Ovary (tissue), 9 donors: ENCODE data around the gene DYRK1A. TPM values are rescaled to one million over a fixed set of nuclear protein-coding genes. Genes with fewer than 3 reads are reported as not detected.

Source experiments
- DNase-seq, 5 donors: peaks; one replicate each; pipeline ENCODE4 v3.0.0-alpha.2; 2019 to 2020
- H3K27ac ChIP-seq, 2 donors: fragments of 200-600 bp; one replicate each; pipeline versions ENCODE4 v1.5.1 to v1.8.0; 2019 to 2022
- H3K27me3 ChIP-seq: fragments of 200-600 bp; one replicate; pipeline ENCODE4 v1.8.0; 2022
- H3K36me3 ChIP-seq: fragments of 200-600 bp; sonication (generic); one replicate; pipeline ENCODE4 v1.5.1; 2019
- H3K4me1 ChIP-seq: one replicate; pipeline ENCODE4 v1.8.1; 2013; ENCODE audit warnings: mild to moderate bottlenecking, moderate library complexity; ENCODE audit not compliant: insufficient read depth
- H3K4me3 ChIP-seq: fragments of 200-600 bp; sonication (generic); one replicate; pipeline ENCODE4 v1.5.1; 2017
- H3K9me3 ChIP-seq, 2 donors: fragments of 200-600 bp in 1 of 2; sonication (generic) in 1 of 2; one replicate each; pipeline versions ENCODE4 v1.5.1 to v1.8.1; 2013 to 2019; ENCODE audit warnings: mild to moderate bottlenecking in 1 of 2, moderate library complexity in 1 of 2
- CTCF ChIP-seq, 3 donors: fragments of 450-650 bp in 2 of 3; fragments of 200-600 bp in 1 of 3; IDR thresholded peaks; one replicate each; pipeline versions ENCODE4 v1.5.1 to v1.8.0; 2016 to 2022; ENCODE audit warnings: antibody characterized with exemption in 3 of 3, mild to moderate bottlenecking in 1 of 3
- EP300 ChIP-seq: sonication (generic); formaldehyde crosslinking; IDR thresholded peaks from one replicate; pipeline ENCODE4 v1.6.1; 2017; ENCODE audit warnings: antibody characterized with exemption
- POLR2A ChIP-seq: fragments of 450-650 bp; IDR thresholded peaks from one replicate; pipeline ENCODE4 v1.6.1; 2017; ENCODE audit warnings: antibody characterized with exemption, mild to moderate bottlenecking, moderate library complexity
- whole genome bisulfite sequencing, 3 donors: extraction: QIAGEN DNeasy Blood & Tissue Kit in 1 of 3; methylation state at CpG; one replicate each; pipeline versions ENCODE4 v1.1.5 to v1.1.7; 2013 to 2017; 5-methylcytosine and 5-hydroxymethylcytosine counted together
- intact Hi-C, 4 donors: fragments of 100-400 bp; cut with DNase I; formaldehyde crosslinking; loops; one replicate each; pipeline versions ENCODE4 v1.11.0 to v1.15.1; 2022 to 2023
- polyA plus RNA-seq, 2 donors: library from polyadenylated mRNA; stranded (reverse); fragments of 200-250 nt in 1 of 2; fragments of 350-450 nt in 1 of 2; fragmentation: Illumina TruSeq in 1 of 2; extraction: RNeasy Lipid Tissue Mini Kit (QIAGEN cat#74804) in 1 of 2; gene quantifications; one replicate each; pipeline ENCODE4 v1.2.3, GENCODE V29; 2013 to 2014
- total RNA-seq, 7 donors: library from RNA; depleted of rRNA in 2 of 7; stranded (reverse); fragments of >200 nt in 2 of 7; fragmentation: NEBNext Ultra II Directional in 3 of 7; extraction: Animal tissue kit (Norgen Biotek cat#: 25700) in 3 of 7; gene quantifications; one replicate each; pipeline versions ENCODE4 v1.1.0 to v1.2.4, GENCODE V29; 2016 to 2023
- donor health status: DM: no; HTN: no; CAD: no; lungs with moderate emphysema.
- donor health status: DM: no; HTN: no; CAD: no.
- donor health status: Bipolar disorder and iron deficiency.
- donor health status: DM: yes; HTN: yes; CAD: no.
- donor health status: DM: no; HTN: no; CAD: no.
- donor health status: DM: yes; HTN: yes; CAD: no.

Gene DYRK1A
- total and polyA plus RNA-seq, 9 donors: 30.9 to 89.0 (median 73.9) TPM

- no peak for TF ChIP-seq POLR2A
- no peak for TF ChIP-seq EP300
- TF ChIP-seq CTCF (IDR thresholded peaks at IDR 0.05): no peak
- Histone ChIP-seq H3K4me1 (no peaks in the 10 kb centered on the region), H3K36me3 (no peaks in the 10 kb centered on the region), H3K27ac (no peak overlapping the region), H3K9me3 (no peaks in the 10 kb centered on the region), H3K4me3 (no peak overlapping the region), H3K27me3 (no peaks in the 10 kb centered on the region)
- 93 to 95% (median 94%) methylated on average over 7 of the region's 7 CpGs for WGBS, 3 donors
- intact Hi-C loops: loop anchor here in 1 of 4 donors (10.0 kb wide), 1 partner anchor 880 kb away; no protein-coding TSS in a partner anchor
- no peak for DNase-seq
Measured at GRCh38 chr21:37484535-37485474, 118.2 kb downstream of the DYRK1A start.

DNA sequence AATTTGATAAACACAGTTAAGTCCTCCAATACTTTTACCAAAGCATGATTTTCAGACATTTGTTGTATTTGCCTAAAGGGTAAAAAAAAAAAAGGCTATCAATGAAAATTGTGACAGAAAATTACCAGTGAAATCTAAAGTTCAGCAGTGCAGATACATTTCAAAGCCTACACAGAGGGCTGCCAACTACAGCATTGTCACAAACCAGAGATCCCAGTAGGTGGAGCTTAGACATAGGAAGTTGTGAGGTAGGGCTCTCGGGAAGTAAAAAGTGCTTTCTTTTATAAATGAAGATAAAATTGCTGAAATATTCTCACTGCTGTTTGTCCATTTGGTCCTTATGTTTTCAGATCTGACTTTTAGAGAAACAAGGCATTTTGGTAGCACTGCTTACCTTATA is 123.0 kb downstream of the DYRK1A start:
- Histone ChIP-seq H3K4me1 (peaks cover 1% of the 10 kb centered on the region), H3K27ac (no peak overlapping the region), H3K4me3 (no peak overlapping the region), H3K27me3 (no peaks in the 10 kb centered on the region), H3K36me3 (no peaks in the 10 kb centered on the region), H3K9me3 (no peaks in the 10 kb centered on the region)
- DNase-seq: no peak
- TF ChIP-seq POLR2A (no peak), EP300 (no peak), CTCF (IDR thresholded peaks at IDR 0.05) (no peak)
- WGBS, 3 donors: 56 to 72% (median 68%) methylated on average over 1 of the region's 1 CpG
- intact Hi-C loops: loop anchor here in 1 of 4 donors (10.0 kb wide), 1 partner anchor 875 kb away; no protein-coding TSS in a partner anchor

- TF ChIP-seq EP300 (no peak), CTCF (IDR thresholded peaks at IDR 0.05) (no peak), POLR2A (no peak)
- Histone ChIP-seq H3K4me3 (no peak overlapping the region), H3K9me3 (no peaks in the 10 kb centered on the region), H3K27ac (no peak overlapping the region), H3K27me3 (no peaks in the 10 kb centered on the region), H3K4me1 (peaks cover 1% of the 10 kb centered on the region), H3K36me3 (no peaks in the 10 kb centered on the region)
- intact Hi-C loops: no loop called here
- DNase-seq: no peak
- WGBS, 3 donors: 92 to 93% (median 93%) methylated on average over 7 of the region's 7 CpGs
Measured at GRCh38 chr21:37490084-37490483, 123.5 kb downstream of the DYRK1A start.

GRCh38 chr21:37496972-37497371 is 130.4 kb downstream of the DYRK1A start:
- 69 to 81% (median 72%) methylated on average over 4 of the region's 4 CpGs for WGBS, 3 donors
- no peaks in the 10 kb centered on the region for H3K9me3 ChIP-seq
- no peak overlapping the region for H3K27ac ChIP-seq
- TF ChIP-seq POLR2A (no peak), EP300 (no peak), CTCF (IDR thresholded peaks at IDR 0.05) (no peak)
- intact Hi-C loops: no loop called here
- no peak overlapping the region for H3K4me3 ChIP-seq
- H3K4me1 ChIP-seq: peaks cover 1% of the 10 kb centered on the region
- no peak for DNase-seq
- H3K36me3 ChIP-seq: no peaks in the 10 kb centered on the region
- no peaks in the 10 kb centered on the region for H3K27me3 ChIP-seq
